IMR-90 (cell line): ENCODE measurements around the gene HEY2. TPM values are rescaled to one million over a fixed set of nuclear protein-coding genes. Genes with fewer than 3 reads are reported as not detected.

ENCODE experiments used
- ATAC-seq: fragments of 200-7000 bp; cut with Tn5 transposase; 2 replicates; pipeline ENCODE4 v1.9.1; 2020; ENCODE audit warnings: low read depth, mild to moderate bottlenecking, moderate library complexity
- BruUV-seq: library from RNA; stranded (reverse); fragments of 400-500 nt; replicated peaks from 2 replicates; lab custom pipeline; 2021; lab: Mats Ljungman, UMichigan
- CTCF ChIA-PET: fragments of 300-600 bp; formaldehyde crosslinking; extraction: SDS; loops from one replicate; lab custom pipeline; 2021; ENCODE audit warnings: antibody characterized with exemption; lab: Yijun Ruan, JAX
- POLR2A ChIA-PET: fragments of 300-600 bp; sonication (Branson Sonifier 250); formaldehyde crosslinking; loops from one replicate; lab custom pipeline; 2022; ENCODE audit warnings: antibody characterized with exemption; ENCODE audit not compliant: unreplicated experiment; lab: Charles Lee
- DNase-seq: peaks from one replicate; pipeline ENCODE4 v3.0.0; 2013
- H2AFZ ChIP-seq: replicated peaks from 2 replicates; pipeline ENCODE3; 2013; ENCODE audit warnings: low read length, mild to moderate bottlenecking; ENCODE audit not compliant: poor library complexity
- H2AK5ac ChIP-seq: 2 replicates; pipeline ENCODE4 v1.6.1; 2013; ENCODE audit warnings: low read depth, low read length, inconsistent platforms
- H2AK9ac ChIP-seq: replicated peaks from 2 replicates; pipeline ENCODE3; 2013; ENCODE audit warnings: mild to moderate bottlenecking, low read depth, low read length, moderate library complexity; ENCODE audit not compliant: poor library complexity
- H2BK120ac ChIP-seq: 2 replicates; pipeline ENCODE4 v1.6.1; 2013; ENCODE audit warnings: low read depth, low read length, inconsistent platforms
- H2BK15ac ChIP-seq: 3 replicates; pipeline ENCODE4 v1.6.1; 2013; ENCODE audit warnings: low read depth, low read length, inconsistent platforms
- H2BK20ac ChIP-seq: 2 replicates; pipeline ENCODE4 v1.6.1; 2013; ENCODE audit warnings: low read depth, mild to moderate bottlenecking, inconsistent platforms, low read length, moderate library complexity
- H2BK5ac ChIP-seq: 2 replicates; pipeline ENCODE4 v1.6.1; 2013; ENCODE audit warnings: mild to moderate bottlenecking, low read depth, low read length, inconsistent platforms; ENCODE audit not compliant: poor library complexity, severe bottlenecking
- H3K14ac ChIP-seq: replicated peaks from 2 replicates; pipeline ENCODE4 v1.6.1; 2013; ENCODE audit warnings: low read depth, low read length, inconsistent platforms
- H3K18ac ChIP-seq: 2 replicates; pipeline ENCODE4 v1.6.1; 2013; ENCODE audit warnings: low read depth, low read length, control low read depth
- H3K23ac ChIP-seq: 2 replicates; pipeline ENCODE4 v1.6.1; 2013; ENCODE audit warnings: low read depth, low read length, inconsistent platforms
- H3K27ac ChIP-seq: 2 replicates; pipeline ENCODE4 v1.5.1; 2013; ENCODE audit warnings: mild to moderate bottlenecking, control low read depth, low read length; ENCODE audit not compliant: insufficient read depth
- H3K27me3 ChIP-seq: 2 replicates; pipeline ENCODE4 v1.6.1; 2013; ENCODE audit warnings: low read length; ENCODE audit not compliant: control insufficient read depth, insufficient read depth
- H3K36me3 ChIP-seq: 2 replicates; pipeline ENCODE4 v1.6.1; 2013; ENCODE audit warnings: low read length, mixed read lengths; ENCODE audit not compliant: control insufficient read depth, insufficient read depth
- H3K4ac ChIP-seq: 2 replicates; pipeline ENCODE4 v1.6.1; 2013; ENCODE audit warnings: low read depth, low read length, inconsistent platforms
- H3K4me1 ChIP-seq: 2 replicates; pipeline ENCODE4 v1.6.1; 2013; ENCODE audit warnings: low read length, mixed read lengths; ENCODE audit not compliant: control insufficient read depth, insufficient read depth
- H3K4me2 ChIP-seq: 2 replicates; pipeline ENCODE4 v1.6.1; 2013; ENCODE audit warnings: low read depth, mild to moderate bottlenecking, control low read depth, low read length, moderate library complexity
- H3K4me3 ChIP-seq: 2 replicates; pipeline ENCODE4 v1.5.1; 2013; ENCODE audit warnings: low read depth, mild to moderate bottlenecking, control low read depth, low read length, moderate library complexity; ENCODE audit not compliant: insufficient read depth
- H3K56ac ChIP-seq: 2 replicates; pipeline ENCODE4 v1.6.1; 2013; ENCODE audit warnings: low read length, inconsistent platforms; ENCODE audit not compliant: insufficient read depth; ENCODE audit errors: extremely low read depth
- H3K79me1 ChIP-seq, 2 experiments: 2 replicates each; pipeline ENCODE4 v1.6.1; 2013; ENCODE audit warnings: low read length in 2 of 2, inconsistent platforms in 1 of 2, low read depth in 1 of 2
- H3K9ac ChIP-seq: 2 replicates; pipeline ENCODE4 v1.6.1; 2013; ENCODE audit warnings: low read depth, low read length, control low read depth
- H3K9me1 ChIP-seq: 2 replicates; pipeline ENCODE4 v1.6.1; 2013; ENCODE audit warnings: low read length, inconsistent platforms; ENCODE audit not compliant: insufficient read depth
- H3K9me3 ChIP-seq: 2 replicates; pipeline ENCODE4 v1.6.1; 2013; ENCODE audit warnings: low read length; ENCODE audit not compliant: control insufficient read depth, insufficient read depth
- H4K20me1 ChIP-seq: 2 replicates; pipeline ENCODE4 v1.6.1; 2013; ENCODE audit warnings: low read length, inconsistent platforms; ENCODE audit not compliant: insufficient read depth
- H4K5ac ChIP-seq: 2 replicates; pipeline ENCODE4 v1.6.1; 2013; ENCODE audit warnings: mild to moderate bottlenecking, low read depth, low read length, control low read depth
- H4K8ac ChIP-seq, 2 experiments: 2 replicates each; pipeline ENCODE4 v1.6.1; 2013; ENCODE audit warnings: low read depth in 2 of 2, low read length in 2 of 2, control low read depth in 1 of 2, inconsistent platforms in 1 of 2
- H4K91ac ChIP-seq: 2 replicates; pipeline ENCODE4 v1.6.1; 2013; ENCODE audit warnings: low read depth, low read length, inconsistent platforms; ENCODE audit not compliant: insufficient read depth
- NFE2L2 ChIP-seq: fragments of 150-350 bp; IDR thresholded peaks from 2 replicates; pipeline ENCODE4 v1.6.1; 2016; ENCODE audit warnings: low read depth, mild to moderate bottlenecking, low read length
- RCOR1 ChIP-seq: IDR thresholded peaks from 2 replicates; pipeline ENCODE4 v1.6.1; 2012; ENCODE audit warnings: mild to moderate bottlenecking, low read length, improper control_type of control experiment; ENCODE audit not compliant: insufficient replicate concordance
- RFX5 ChIP-seq: IDR thresholded peaks from 2 replicates; pipeline ENCODE4 v1.8.0; 2012; ENCODE audit warnings: low read depth, mild to moderate bottlenecking, low read length, moderate library complexity
- SMC3 ChIP-seq: fragments of 150-350 bp; IDR thresholded peaks from 2 replicates; pipeline ENCODE4 v1.6.1; 2016; ENCODE audit warnings: low read depth, mild to moderate bottlenecking, antibody characterized with exemption, low read length, moderate library complexity
- WGBS, 2 experiments: methylation state at CpG; one replicate each; pipeline versions ENCODE4 v1.1.5 to v1.1.7; 2013; ENCODE audit warnings: missing lambda C conversion rate in 2 of 2; ENCODE audit not compliant: insufficient read length in 1 of 2; ENCODE audit errors: extremely low coverage in 2 of 2; 5-methylcytosine and 5-hydroxymethylcytosine counted together
- dilution Hi-C: fragments of 300-500 bp; cut with HindIII; formaldehyde crosslinking; loops from one replicate; pipeline ENCODE4 v1.14.3; 2018; ENCODE audit warnings: low sequenced_read_pairs; ENCODE audit not compliant: unreplicated experiment
- in situ Hi-C: fragments of 300-500 bp; cut with MboI; formaldehyde crosslinking; loops from 3 replicates; pipeline ENCODE4 v1.14.3; 2019; ENCODE audit warnings: low sequenced_read_pairs, inconsistent platforms, mixed read lengths
- intact Hi-C: fragments of 100-400 bp; cut with micrococcal nuclease; formaldehyde crosslinking; loops from 2 replicates; pipeline ENCODE4 v1.10.0; 2022
- polyA plus RNA-seq, 3 experiments: library from polyadenylated mRNA; depleted of rRNA; stranded (reverse); fragments of >200 nt; gene quantifications; 2 replicates each; pipeline ENCODE4 v1.2.3, GENCODE V29; 2012; ENCODE audit warnings: low replicate concordance in 1 of 3
- total RNA-seq: library from RNA; depleted of rRNA; stranded (reverse); fragments of >200 nt; gene quantifications from 2 replicates; pipeline ENCODE4 v1.2.3, GENCODE V29; 2012

The HEY2 gene
- total and polyA plus RNA-seq, 2 of the 4 experiments (the other 2 are of a cell fraction), result not detected

- H3K4me1 ChIP-seq, result peaks cover 8% of the 10 kb centered on the region
- no peak overlapping the region for H3K14ac ChIP-seq
- no peaks in the 10 kb centered on the region for H3K27me3 ChIP-seq
- no peak overlapping the region for H3K27ac ChIP-seq
- H2BK15ac ChIP-seq, result no peak overlapping the region
- dilution Hi-C loops, result no loop called here
- no peak overlapping the region for H2BK20ac ChIP-seq
- no peak overlapping the region for H3K18ac ChIP-seq
- H2BK120ac ChIP-seq, result no peak overlapping the region
- WGBS, 2 experiments, result 100% methylated on average over 2 of the region's 3 CpGs; no CpG with 5 or more reads in 1 of the 2 experiments
- no peak overlapping the region for H3K23ac ChIP-seq
- DNase-seq (no peak), ATAC-seq (no peak)
- H3K9me1 ChIP-seq, result no peaks in the 10 kb centered on the region
- ChIA-PET POLR2A (no interaction called here), CTCF (interaction anchor here (0.6 to 4.9 kb wide), 6 partner anchors 10 to 191 kb away, joined by 3 to 45 read pairs (median 4); partner anchors contain the start of gene HINT3)
- no TSS peak for BruUV-seq
- TF ChIP-seq NFE2L2, result no peak
- no peak for TF ChIP-seq RFX5
- no peak for TF ChIP-seq SMC3
- TF ChIP-seq RCOR1, result no peak
- no peak overlapping the region for H4K5ac ChIP-seq
- no peak overlapping the region for H2AK9ac ChIP-seq
- no peak overlapping the region for H3K9ac ChIP-seq
- in situ Hi-C loops, result no loop called here
- no peak overlapping the region for H2AFZ ChIP-seq
- no peak overlapping the region for H3K56ac ChIP-seq
- H2BK5ac ChIP-seq, result no peak overlapping the region
- peaks cover 9 to 28% of the 10 kb centered on the region in 2 experiments for H3K79me1 ChIP-seq
- no peak overlapping the region for H4K8ac ChIP-seq
- H3K4me2 ChIP-seq, result no peak overlapping the region
- H3K4ac ChIP-seq, result no peak overlapping the region
- no peak overlapping the region for H3K4me3 ChIP-seq
- H4K91ac ChIP-seq, result no peak overlapping the region
- no peaks in the 10 kb centered on the region for H3K36me3 ChIP-seq
- no peaks in the 10 kb centered on the region for H3K9me3 ChIP-seq
- intact Hi-C loops, result loop anchor here (5.0 kb wide), 1 partner anchor 65 kb away; no protein-coding TSS in a partner anchor
- H4K20me1 ChIP-seq, result no peaks in the 10 kb centered on the region
- H2AK5ac ChIP-seq, result no peak overlapping the region
These were observed 42.7 kb downstream of the HEY2 start for GRCh38 chr6:125792172-125792571.
